HepG2 (cell line): ENCODE data around the gene PARK7. TPM values are rescaled to one million over a fixed set of nuclear protein-coding genes. Genes with fewer than 3 reads are reported as not detected.
A peak's percentile ranks its signal among the peaks of the same experiment; 100 is the strongest.

ENCODE experiments used
- AGO1 ChIP-seq: fragments of 200-400 bp; formaldehyde crosslinking; IDR thresholded peaks from 2 replicates; pipeline ENCODE4 v1.6.1; 2017; ENCODE audit warnings: mild to moderate bottlenecking, low read depth, low read length, moderate library complexity; ENCODE audit not compliant: poor library complexity, severe bottlenecking
- AGO2 ChIP-seq: fragments of 200-400 bp; formaldehyde crosslinking; optimal IDR thresholded peaks from 2 replicates; pipeline ENCODE3; 2017; ENCODE audit warnings: mild to moderate bottlenecking, low read depth, low read length, moderate library complexity
- ARID2 ChIP-seq: sonication (generic); formaldehyde crosslinking; IDR thresholded peaks from 2 replicates; pipeline ENCODE4 v1.8.1; 2022; ENCODE audit warnings: mild to moderate bottlenecking, missing genetic modification reagents, borderline replicate concordance
- ATF7-NPFF ChIP-seq: sonication (generic); formaldehyde crosslinking; IDR thresholded peaks from 2 replicates; pipeline ENCODE4 v1.8.1; 2023; ENCODE audit warnings: mild to moderate bottlenecking, low read depth, missing genetic modification reagents, moderate library complexity
- EED ChIP-seq: sonication (generic); formaldehyde crosslinking; IDR thresholded peaks from 2 replicates; pipeline ENCODE4 v1.5.0; 2020; ENCODE audit warnings: mild to moderate bottlenecking, missing genetic modification reagents
- EP300 ChIP-seq, 3 experiments: sonication (generic) in 1 of 3; formaldehyde crosslinking in 1 of 3; IDR thresholded peaks; 2 replicates each; pipeline versions ENCODE4 v1.5.1 to v1.6.1; 2011 to 2020; ENCODE audit warnings: low read depth in 2 of 3, low read length in 2 of 3, borderline replicate concordance in 1 of 3, improper control_type of control experiment in 1 of 3, mild to moderate bottlenecking in 1 of 3, missing genetic modification reagents in 1 of 3, moderate library complexity in 1 of 3
- GATA4 ChIP-seq: sonication (generic); IDR thresholded peaks from 2 replicates; pipeline ENCODE4 v1.6.1; 2016; ENCODE audit warnings: antibody characterized with exemption, low read depth, borderline replicate concordance
- HNRNPK ChIP-seq: fragments of 200-400 bp; formaldehyde crosslinking; IDR thresholded peaks from 2 replicates; pipeline ENCODE4 v1.6.1; 2018; ENCODE audit warnings: low read length, low read depth, moderate library complexity, mild to moderate bottlenecking; ENCODE audit not compliant: poor library complexity, severe bottlenecking
- HOMEZ ChIP-seq: IDR thresholded peaks from 2 replicates; pipeline ENCODE4 v1.6.1; 2016; ENCODE audit warnings: low read depth
- KAT8 ChIP-seq: IDR thresholded peaks from 2 replicates; pipeline ENCODE4 v1.6.1; 2016; ENCODE audit warnings: missing genetic modification reagents, missing compliant biosample characterization
- MAF1 ChIP-seq: sonication (generic); formaldehyde crosslinking; IDR thresholded peaks from 2 replicates; pipeline ENCODE4 v1.5.0; 2020; ENCODE audit warnings: missing genetic modification reagents, borderline replicate concordance
- NCOA5 ChIP-seq: sonication (generic); formaldehyde crosslinking; IDR thresholded peaks from 2 replicates; pipeline ENCODE4 v1.4.0; 2020; ENCODE audit warnings: missing genetic modification reagents
- RAD51 ChIP-seq: fragments of 450-650 bp; IDR thresholded peaks from 2 replicates; pipeline ENCODE4 v1.6.1; 2016; ENCODE audit warnings: borderline replicate concordance
- RBM22 ChIP-seq: fragments of 200-400 bp; formaldehyde crosslinking; optimal IDR thresholded peaks from 2 replicates; pipeline ENCODE3; 2017; ENCODE audit warnings: mild to moderate bottlenecking, low read length, moderate library complexity
- REXO4 ChIP-seq: sonication (generic); formaldehyde crosslinking; IDR thresholded peaks from 2 replicates; pipeline ENCODE4 v1.8.0; 2022; ENCODE audit warnings: missing genetic modification reagents, mild to moderate bottlenecking, borderline replicate concordance
- SALL2 ChIP-seq: sonication (generic); formaldehyde crosslinking; IDR thresholded peaks from 2 replicates; pipeline ENCODE4 v1.8.1; 2023; ENCODE audit warnings: mild to moderate bottlenecking, missing genetic modification reagents, inconsistent platforms
- SSRP1 ChIP-seq: IDR thresholded peaks from 2 replicates; pipeline ENCODE4 v1.6.1; 2016; ENCODE audit warnings: control low read depth
- ZC3H4 ChIP-seq: sonication (generic); formaldehyde crosslinking; IDR thresholded peaks from 2 replicates; pipeline ENCODE4 v1.4.0; 2020; ENCODE audit warnings: missing genetic modification reagents, borderline replicate concordance
- ZNF121 ChIP-seq: sonication (generic); formaldehyde crosslinking; IDR thresholded peaks from 2 replicates; pipeline ENCODE4 v1.5.0; 2020; ENCODE audit warnings: mild to moderate bottlenecking, missing genetic modification reagents
- ZNF333 ChIP-seq: sonication (generic); formaldehyde crosslinking; IDR thresholded peaks from 2 replicates; pipeline ENCODE4 v1.4.0; 2020; ENCODE audit warnings: mild to moderate bottlenecking, missing genetic modification reagents, borderline replicate concordance
- ZNF343 ChIP-seq: sonication (generic); formaldehyde crosslinking; IDR thresholded peaks from 2 replicates; pipeline ENCODE4 v1.4.0; 2020; ENCODE audit warnings: mild to moderate bottlenecking, missing genetic modification reagents
- ZNF501 ChIP-seq: sonication (generic); formaldehyde crosslinking; IDR thresholded peaks from 2 replicates; pipeline ENCODE4 v1.5.1; 2020; ENCODE audit warnings: mild to moderate bottlenecking, moderate library complexity, missing genetic modification reagents
- polyA plus RNA-seq, 8 experiments: library from polyadenylated mRNA; depleted of rRNA in 3 of 8; stranded (reverse) in 7 of 8; unstranded in 1 of 8; fragments of >200 nt; fragmentation: Illumina TruSeq in 4 of 8; extraction: Trizol in 4 of 8; gene quantifications; 2 replicates each; pipeline versions ENCODE4 v1.2.1 to v1.2.3, GENCODE V29; 2011 to 2016; ENCODE audit warnings: low read depth in 4 of 8, missing spikeins in 1 of 8, mixed read lengths in 1 of 8; ENCODE audit not compliant: insufficient read depth in 1 of 8
- total RNA-seq, 5 experiments: library from RNA; depleted of rRNA; stranded (reverse); fragments of >200 nt; fragmentation: Illumina TruSeq; extraction: Trizol; gene quantifications; 2 replicates each; pipeline ENCODE4 v1.2.3, GENCODE V29; 2016; ENCODE audit warnings: low read depth in 1 of 5
- TF ChIP-seq, protein P1 (sequence below): IDR thresholded peaks from 2 replicates; pipeline ENCODE4 v1.6.1; 2016; ENCODE audit warnings: control low read depth
- TF ChIP-seq, protein P2 (sequence below): IDR thresholded peaks from 2 replicates; pipeline ENCODE4 v1.6.1; 2016; ENCODE audit warnings: mild to moderate bottlenecking
- TF ChIP-seq, protein P3 (sequence below): sonication (generic); formaldehyde crosslinking; conservative IDR thresholded peaks from 2 replicates; pipeline ENCODE4 v1.4.0; 2020; ENCODE audit warnings: missing genetic modification reagents

Gene PARK7
- total and polyA plus RNA-seq, 2 of the 13 experiments (the other 11 are each of a cell fraction or from before 2014, with no cell fraction given), result 212 to 296 TPM

DNA sequence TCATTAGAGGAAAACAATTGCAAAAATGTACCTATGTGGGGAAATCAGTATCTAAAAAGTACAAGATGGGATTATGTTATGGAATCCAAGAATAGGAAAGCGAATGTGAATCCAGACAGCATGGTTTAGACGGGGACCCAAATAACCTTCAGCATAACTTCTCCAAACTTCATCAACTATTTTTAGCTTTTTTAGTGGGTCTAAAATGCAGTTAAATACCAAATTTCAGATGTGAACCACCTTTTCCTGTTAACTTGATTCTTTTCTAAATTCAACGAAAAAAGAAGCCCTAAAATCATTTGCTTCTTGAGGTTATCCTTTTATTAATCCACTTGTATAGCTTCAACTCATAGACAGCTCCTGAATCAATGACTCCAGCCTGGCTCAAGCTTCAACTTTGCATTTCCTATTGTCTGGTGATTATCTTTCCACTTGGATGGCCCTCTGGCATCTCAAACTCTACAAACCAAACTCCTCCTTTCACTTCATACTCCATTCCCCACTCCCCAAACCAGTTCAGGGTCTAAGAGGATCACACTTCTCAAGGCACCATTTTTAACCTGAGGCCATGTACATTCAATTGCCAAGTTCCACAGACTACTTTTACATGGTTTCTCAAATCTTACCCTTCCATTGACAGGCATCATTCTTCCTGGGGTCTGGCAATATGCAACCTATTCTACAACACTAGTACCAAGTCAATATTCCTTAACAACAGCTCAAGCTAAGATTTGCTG is 57.1 kb downstream of the PARK7 start (continued):
- TF ChIP-seq RBM22, result peak; percentile 93
- peak; percentile 60; the same call in 1 of the 2 replicates for TF ChIP-seq HOMEZ (CRISPR knock-in tag)
- TF ChIP-seq MAF1 (CRISPR knock-in tag), result no peak
- TF ChIP-seq REXO4 (CRISPR knock-in tag), result no peak
- no peak for TF ChIP-seq SALL2 (CRISPR knock-in tag)
- TF ChIP-seq ZNF333 (CRISPR knock-in tag), result no peak
- TF ChIP-seq, protein P1, sequence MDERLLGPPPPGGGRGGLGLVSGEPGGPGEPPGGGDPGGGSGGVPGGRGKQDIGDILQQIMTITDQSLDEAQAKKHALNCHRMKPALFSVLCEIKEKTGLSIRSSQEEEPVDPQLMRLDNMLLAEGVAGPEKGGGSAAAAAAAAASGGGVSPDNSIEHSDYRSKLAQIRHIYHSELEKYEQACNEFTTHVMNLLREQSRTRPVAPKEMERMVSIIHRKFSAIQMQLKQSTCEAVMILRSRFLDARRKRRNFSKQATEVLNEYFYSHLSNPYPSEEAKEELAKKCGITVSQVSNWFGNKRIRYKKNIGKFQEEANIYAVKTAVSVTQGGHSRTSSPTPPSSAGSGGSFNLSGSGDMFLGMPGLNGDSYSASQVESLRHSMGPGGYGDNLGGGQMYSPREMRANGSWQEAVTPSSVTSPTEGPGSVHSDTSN (CRISPR knock-in tag), result no peak
- TF ChIP-seq, protein P2, sequence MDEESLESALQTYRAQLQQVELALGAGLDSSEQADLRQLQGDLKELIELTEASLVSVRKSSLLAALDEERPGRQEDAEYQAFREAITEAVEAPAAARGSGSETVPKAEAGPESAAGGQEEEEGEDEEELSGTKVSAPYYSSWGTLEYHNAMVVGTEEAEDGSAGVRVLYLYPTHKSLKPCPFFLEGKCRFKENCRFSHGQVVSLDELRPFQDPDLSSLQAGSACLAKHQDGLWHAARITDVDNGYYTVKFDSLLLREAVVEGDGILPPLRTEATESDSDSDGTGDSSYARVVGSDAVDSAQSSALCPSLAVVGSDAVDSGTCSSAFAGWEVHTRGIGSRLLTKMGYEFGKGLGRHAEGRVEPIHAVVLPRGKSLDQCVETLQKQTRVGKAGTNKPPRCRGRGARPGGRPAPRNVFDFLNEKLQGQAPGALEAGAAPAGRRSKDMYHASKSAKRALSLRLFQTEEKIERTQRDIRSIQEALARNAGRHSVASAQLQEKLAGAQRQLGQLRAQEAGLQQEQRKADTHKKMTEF (CRISPR knock-in tag), result 0 out of 2 replicates have a peak, but pooled peaks have one; percentile 14
- TF ChIP-seq AGO2, result peak; percentile 67
- TF ChIP-seq, protein P3, sequence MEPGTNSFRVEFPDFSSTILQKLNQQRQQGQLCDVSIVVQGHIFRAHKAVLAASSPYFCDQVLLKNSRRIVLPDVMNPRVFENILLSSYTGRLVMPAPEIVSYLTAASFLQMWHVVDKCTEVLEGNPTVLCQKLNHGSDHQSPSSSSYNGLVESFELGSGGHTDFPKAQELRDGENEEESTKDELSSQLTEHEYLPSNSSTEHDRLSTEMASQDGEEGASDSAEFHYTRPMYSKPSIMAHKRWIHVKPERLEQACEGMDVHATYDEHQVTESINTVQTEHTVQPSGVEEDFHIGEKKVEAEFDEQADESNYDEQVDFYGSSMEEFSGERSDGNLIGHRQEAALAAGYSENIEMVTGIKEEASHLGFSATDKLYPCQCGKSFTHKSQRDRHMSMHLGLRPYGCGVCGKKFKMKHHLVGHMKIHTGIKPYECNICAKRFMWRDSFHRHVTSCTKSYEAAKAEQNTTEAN (CRISPR knock-in tag), result no peak
- no peak for TF ChIP-seq EP300 (IDR thresholded peaks at IDR 0.05; ENCODE audit: low read depth in 2 of 2, low read length in 2 of 2)
- 0 out of 2 replicates have a peak, but pooled peaks have one; percentile 19 for TF ChIP-seq EP300 (CRISPR knock-in tag; IDR thresholded peaks at IDR 0.05; ENCODE audit: borderline replicate concordance)
- TF ChIP-seq SSRP1 (CRISPR knock-in tag), result peak; percentile 92; the same call in 1 of the 2 replicates
- no peak for TF ChIP-seq ZC3H4 (CRISPR knock-in tag)
- no peak for TF ChIP-seq EED (CRISPR knock-in tag)
- TF ChIP-seq AGO1, result peak; percentile 83
- TF ChIP-seq ZNF343 (CRISPR knock-in tag), result no peak
- no peak for TF ChIP-seq NCOA5 (CRISPR knock-in tag)
- no peak for TF ChIP-seq RAD51
- TF ChIP-seq ZNF501 (CRISPR knock-in tag), result no peak
- TF ChIP-seq HNRNPK, result peak; percentile 74
- TF ChIP-seq ATF7-NPFF, result no peak
- no peak for TF ChIP-seq ARID2 (CRISPR knock-in tag)
- no peak for TF ChIP-seq KAT8
- TF ChIP-seq GATA4, result 0 out of 2 replicates have a peak, but pooled peaks have one; percentile 19
- TF ChIP-seq ZNF121, result no peak
